Upper lobe of right lung (tissue), 1 donor: Measurements from ENCODE around the gene CLEC16A. TPM values are rescaled to one million over a fixed set of nuclear protein-coding genes. Genes with fewer than 3 reads are reported as not detected.

ENCODE experiments used
- ATAC-seq: fragments of 200-7000 bp; cut with Tn5 transposase; one replicate; pipeline ENCODE4 v1.9.1; 2020; ENCODE audit warnings: mild to moderate bottlenecking, moderate library complexity
- DNase-seq: peaks from one replicate; pipeline ENCODE4 v3.0.0-alpha.2; 2020
- H3K27ac ChIP-seq: fragments of 200-600 bp; one replicate; pipeline ENCODE4 v1.8.0; 2022
- H3K27me3 ChIP-seq: fragments of 200-600 bp; one replicate; pipeline ENCODE4 v1.8.0; 2022; ENCODE audit warnings: mild to moderate bottlenecking
- H3K36me3 ChIP-seq: fragments of 200-600 bp; one replicate; pipeline ENCODE4 v1.8.0; 2022
- H3K4me1 ChIP-seq: fragments of 200-600 bp; one replicate; pipeline ENCODE4 v1.8.0; 2022
- H3K4me3 ChIP-seq: fragments of 200-600 bp; one replicate; pipeline ENCODE4 v1.8.0; 2022; ENCODE audit warnings: mild to moderate bottlenecking
- H3K9me3 ChIP-seq: fragments of 200-600 bp; one replicate; pipeline ENCODE4 v1.8.0; 2022
- CTCF ChIP-seq: fragments of 200-600 bp; IDR thresholded peaks from one replicate; pipeline ENCODE4 v1.8.0; 2022; ENCODE audit warnings: antibody characterized with exemption
- intact Hi-C: fragments of 100-400 bp; cut with DNase I; formaldehyde crosslinking; loops from one replicate; pipeline ENCODE4 v1.11.0; 2022
- total RNA-seq: library from RNA; stranded (reverse); fragmentation: NEBNext Ultra II Directional; extraction: Animal tissue kit (Norgen Biotek cat#: 25700); gene quantifications from one replicate; pipeline ENCODE4 v1.2.1, GENCODE V29; 2021
- donor health status: DM: no; HTN: yes; CAD: no; lungs with severe emphysema.

CLEC16A gene
- total RNA-seq, 1 donor from 2014 or later: 36.9 TPM

- Histone ChIP-seq H3K4me3 (no peak overlapping the region), H3K4me1 (peaks cover 3% of the 10 kb centered on the region), H3K36me3 (peaks cover 19% of the 10 kb centered on the region), H3K9me3 (no peaks in the 10 kb centered on the region), H3K27me3 (no peaks in the 10 kb centered on the region), H3K27ac (no peak overlapping the region)
- TF ChIP-seq CTCF: no peak
- DNase-seq (no peak), ATAC-seq (no peak)
- intact Hi-C loops: no loop called here
These were observed 238.9 kb downstream of the CLEC16A start for GRCh38 chr16:11183035-11183812.

- Histone ChIP-seq H3K4me3 (no peak overlapping the region), H3K9me3 (no peaks in the 10 kb centered on the region), H3K36me3 (peaks cover 12% of the 10 kb centered on the region), H3K27me3 (no peaks in the 10 kb centered on the region), H3K4me1 (peaks cover 3% of the 10 kb centered on the region), H3K27ac (no peak overlapping the region)
- intact Hi-C loops: no loop called here
- ATAC-seq (no peak), DNase-seq (no peak)
- no peak for TF ChIP-seq CTCF
These were observed 239.6 kb downstream of the CLEC16A start for GRCh38 chr16:11183951-11184350.

GRCh38 chr16:11187522-11188023 lies 243.2 kb downstream of the CLEC16A start:
- no peak for TF ChIP-seq CTCF
- no peaks in the 10 kb centered on the region for H3K9me3 ChIP-seq
- H3K4me1 ChIP-seq: peaks cover 3% of the 10 kb centered on the region
- H3K27me3 ChIP-seq: no peaks in the 10 kb centered on the region
- H3K36me3 ChIP-seq: no peaks in the 10 kb centered on the region
- DNase-seq (no peak), ATAC-seq (no peak)
- intact Hi-C loops: no loop called here
- no peak overlapping the region for H3K4me3 ChIP-seq
- H3K27ac ChIP-seq: no peak overlapping the region

- ATAC-seq: no peak
- no peaks in the 10 kb centered on the region for H3K36me3 ChIP-seq
- DNase-seq: no peak
- H3K9me3 ChIP-seq: no peaks in the 10 kb centered on the region
- no peak overlapping the region for H3K27ac ChIP-seq
- intact Hi-C loops: no loop called here
- H3K4me1 ChIP-seq: no peaks in the 10 kb centered on the region
- H3K27me3 ChIP-seq: no peaks in the 10 kb centered on the region
- no peak for TF ChIP-seq CTCF
- no peak overlapping the region for H3K4me3 ChIP-seq
These were observed 244.7 kb downstream of the CLEC16A start for GRCh38 chr16:11188801-11189740.

- Histone ChIP-seq H3K27me3 (no peaks in the 10 kb centered on the region), H3K36me3 (no peaks in the 10 kb centered on the region), H3K4me3 (no peak overlapping the region), H3K9me3 (no peaks in the 10 kb centered on the region), H3K27ac (no peak overlapping the region), H3K4me1 (no peaks in the 10 kb centered on the region)
- no peak for DNase-seq
- peak; percentile 71 for ATAC-seq
- no peak for TF ChIP-seq CTCF
- intact Hi-C loops: no loop called here
These were observed 246.5 kb downstream of the CLEC16A start for GRCh38 chr16:11190588-11191560.
